Pulmonary artery endothelial cell (primary cell): Measurements from ENCODE around the gene STARD5. TPM values are rescaled to one million over a fixed set of nuclear protein-coding genes. Genes with fewer than 3 reads are reported as not detected.
"Not testable (repeated sequence)": the region's sequence is repeated elsewhere in the genome, so short reads cannot be mapped to it uniquely, and the experiment has no call there.

Experiments
- DNase-seq: peaks from one replicate; pipeline ENCODE4 v3.0.0-alpha.2; 2011; ENCODE audit warnings: low read depth, low spot score
- total RNA-seq: library from RNA; depleted of rRNA; stranded (reverse); fragments of >200 nt; gene quantifications from 2 replicates; pipeline ENCODE4 v1.2.3, GENCODE V29; 2014

The STARD5 gene
- total RNA-seq, 1 donor from 2014 or later: 0.20 TPM

DNA sequence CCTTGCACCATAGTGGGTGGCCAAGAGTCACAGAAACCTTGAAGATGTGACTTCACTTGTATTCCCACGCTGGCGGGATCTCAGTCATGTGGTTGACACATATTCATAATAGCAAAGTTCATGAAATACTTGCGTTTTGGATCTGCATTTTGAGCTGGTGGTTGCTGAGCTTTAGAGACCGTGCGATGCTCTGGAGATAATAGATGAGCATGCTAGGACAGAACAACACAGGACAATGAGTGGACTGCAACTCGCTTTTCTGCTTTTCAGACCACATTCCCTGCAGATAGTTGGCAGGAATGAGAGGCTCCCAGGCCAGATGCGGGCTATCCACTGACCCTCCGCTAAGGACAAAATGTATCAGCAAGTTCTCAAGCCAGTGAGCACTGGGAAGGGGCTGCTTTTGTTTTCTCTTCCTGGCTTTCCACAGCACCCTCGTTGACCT is 13.8 kb upstream of the STARD5 start:
- no peak for DNase-seq

DNA sequence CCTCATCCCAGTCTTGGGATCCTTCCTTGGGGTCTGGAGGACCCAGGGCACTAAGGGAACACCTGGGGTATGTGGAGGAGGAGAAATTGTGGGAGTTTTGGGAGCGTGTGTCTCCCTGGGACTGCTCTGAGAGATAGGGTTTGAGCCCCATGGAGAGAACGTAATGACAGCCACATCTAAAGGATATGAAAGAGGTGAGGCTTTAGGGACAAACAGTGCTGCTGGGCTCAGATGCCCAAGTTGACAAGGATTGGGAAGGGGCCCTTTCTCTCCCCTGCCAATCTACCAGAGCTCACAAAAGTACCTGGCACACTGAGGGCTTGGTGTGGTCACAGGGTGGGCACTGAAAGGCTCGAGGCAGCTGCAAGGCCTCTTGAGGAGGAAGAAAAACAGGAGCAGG is 13.3 kb upstream of the STARD5 start:
- no peak for DNase-seq

DNA sequence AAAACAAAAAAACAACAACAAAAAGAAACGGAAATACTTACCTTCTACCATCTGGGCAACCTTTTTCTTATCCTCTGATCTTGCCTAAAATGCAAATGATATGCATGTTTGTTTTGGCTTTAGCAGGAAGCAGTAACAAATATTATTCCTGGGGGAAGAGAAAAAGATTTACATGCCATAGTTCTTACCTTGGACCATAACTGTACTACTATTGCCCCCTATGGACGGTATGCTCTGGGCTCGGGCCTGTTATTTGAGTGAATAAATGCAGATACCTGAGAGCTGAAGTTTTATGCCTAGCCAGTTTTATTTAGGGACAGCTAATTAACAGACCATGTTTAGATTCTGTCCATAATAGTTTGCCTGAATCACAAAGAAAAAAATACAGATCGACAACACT is 12.6 kb upstream of the STARD5 start:
- DNase-seq: no peak

DNA sequence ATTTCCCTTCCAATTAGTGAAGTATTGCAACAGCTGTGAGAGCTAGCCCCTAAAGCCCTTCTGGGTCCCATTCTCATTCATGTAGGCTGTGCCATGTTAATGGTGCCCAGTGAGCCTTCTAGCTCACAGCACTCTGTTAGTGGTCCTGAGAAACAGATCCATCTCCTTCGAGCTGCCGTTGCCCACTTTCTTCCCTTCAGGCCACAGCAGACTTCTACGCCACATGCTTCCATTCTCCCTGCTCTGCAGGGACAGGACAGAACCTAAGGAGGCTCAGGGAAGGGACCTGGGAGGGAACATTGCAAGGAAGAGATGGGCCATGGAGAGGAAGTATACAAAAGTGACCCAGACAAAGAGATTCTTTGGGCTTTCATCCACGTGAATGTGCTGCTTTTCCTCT is 11.7 kb upstream of the STARD5 start:
- no peak for DNase-seq

DNA sequence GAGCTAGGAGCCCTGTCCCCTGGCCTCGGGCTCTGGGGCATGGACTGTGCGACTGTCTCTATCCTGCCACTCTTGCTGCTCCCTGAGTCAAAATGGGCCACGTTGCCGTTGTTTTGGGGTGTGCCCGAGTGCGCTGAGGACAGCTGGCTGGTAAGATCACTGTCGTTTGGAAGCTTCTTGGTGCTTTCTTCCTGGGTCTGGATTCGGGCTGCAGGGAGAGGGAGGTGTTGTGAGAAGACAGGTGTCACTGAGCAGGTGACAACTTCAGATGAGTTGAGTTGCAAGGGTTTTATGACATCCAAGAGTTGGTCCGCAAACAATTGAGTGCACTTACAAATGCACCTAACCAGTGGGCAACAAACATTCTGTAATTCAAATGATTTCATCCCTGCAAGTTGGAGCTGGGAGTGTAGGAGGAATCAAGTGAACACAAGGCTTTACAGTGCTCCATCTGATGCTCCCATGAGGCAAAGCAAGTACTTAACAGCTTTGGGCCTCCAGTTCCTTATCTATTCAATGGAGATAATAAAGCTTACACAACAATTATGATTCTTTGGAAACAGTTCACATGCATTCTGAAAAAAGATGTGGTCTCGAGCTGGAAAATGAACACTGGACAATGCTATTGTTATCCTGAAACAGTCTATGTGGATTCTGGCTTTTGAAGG is 11.0 kb upstream of the STARD5 start:
- DNase-seq: no peak

DNA sequence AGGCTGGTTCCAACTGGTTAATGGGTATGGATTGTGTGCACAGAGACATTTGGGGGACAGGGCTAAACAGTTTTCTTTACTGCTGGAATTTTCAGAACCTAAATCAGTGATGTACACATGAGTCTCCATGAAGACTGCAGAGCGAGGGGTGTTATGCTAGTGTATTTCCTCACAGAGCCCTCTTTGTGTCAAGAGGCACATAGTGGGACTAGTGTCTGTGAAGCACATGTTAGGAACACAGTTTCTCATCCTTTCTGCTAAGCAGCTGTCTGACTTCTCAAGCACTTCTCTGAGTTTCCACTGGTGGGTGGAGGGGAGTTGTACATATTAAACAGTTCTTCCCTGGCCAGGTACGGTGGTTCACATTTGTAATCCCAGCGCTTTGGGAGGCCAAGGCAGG is 9.4 kb upstream of the STARD5 start:
- no peak for DNase-seq

DNA sequence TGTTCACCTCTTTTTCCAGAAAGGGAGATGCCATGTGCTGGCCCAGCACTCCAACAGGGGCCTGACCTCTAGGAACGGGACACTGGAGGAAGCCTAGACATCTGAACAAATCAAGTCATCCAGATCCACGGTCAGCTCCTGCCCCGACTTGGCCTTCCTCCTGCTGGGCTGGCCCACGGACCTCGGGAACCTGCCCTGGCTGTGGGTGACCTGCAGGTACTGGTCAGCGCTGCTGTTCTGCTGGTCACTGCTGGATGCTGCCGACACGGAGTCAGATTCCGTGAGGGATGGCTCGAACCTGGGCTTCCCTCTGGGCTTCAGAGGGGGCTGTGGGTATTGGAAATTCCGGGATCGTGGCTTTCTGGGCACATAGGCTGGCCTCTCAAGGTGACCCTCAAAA is 8.4 kb upstream of the STARD5 start:
- DNase-seq: no peak

DNA sequence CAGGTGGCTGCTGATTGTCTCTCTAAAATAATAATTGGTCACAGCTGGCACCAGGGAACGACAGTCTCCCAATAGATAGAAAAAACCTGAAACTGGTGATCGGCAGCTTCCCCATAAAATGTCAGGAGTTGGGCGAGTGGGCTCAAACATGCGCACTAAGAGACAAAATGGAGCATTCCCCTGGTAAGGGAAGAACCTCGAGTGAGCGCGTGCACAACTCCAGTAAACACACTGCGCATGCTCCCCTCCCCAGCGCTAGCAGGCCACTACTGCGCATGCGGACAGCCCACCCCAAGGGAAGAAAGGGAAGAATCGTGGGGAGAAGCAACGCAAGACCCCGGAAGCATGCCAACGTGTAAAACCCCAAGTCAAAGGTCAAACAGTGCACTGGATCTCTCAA is 7.7 kb upstream of the STARD5 start:
- no peak for DNase-seq

DNA sequence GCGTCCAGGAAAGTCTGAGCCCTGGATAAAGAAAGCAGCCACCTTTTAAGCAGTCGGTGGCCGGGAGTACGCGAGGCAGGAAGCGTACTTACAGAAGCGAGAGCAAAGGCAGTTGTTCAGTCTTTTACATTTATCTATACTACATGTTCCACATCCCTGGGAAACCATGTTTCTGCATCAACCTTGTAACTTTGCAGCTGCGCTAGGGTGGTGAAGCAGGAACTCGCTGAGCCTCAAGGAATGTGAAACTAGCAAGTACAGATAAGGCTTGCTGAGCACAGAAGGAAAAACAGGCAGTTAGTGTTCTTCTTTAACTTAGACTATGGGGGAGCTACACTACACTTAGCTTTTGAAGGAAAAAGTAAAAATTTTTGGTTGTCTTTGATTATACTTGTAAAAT is 7.2 kb upstream of the STARD5 start:
- DNase-seq: not testable (repeated sequence)

DNA sequence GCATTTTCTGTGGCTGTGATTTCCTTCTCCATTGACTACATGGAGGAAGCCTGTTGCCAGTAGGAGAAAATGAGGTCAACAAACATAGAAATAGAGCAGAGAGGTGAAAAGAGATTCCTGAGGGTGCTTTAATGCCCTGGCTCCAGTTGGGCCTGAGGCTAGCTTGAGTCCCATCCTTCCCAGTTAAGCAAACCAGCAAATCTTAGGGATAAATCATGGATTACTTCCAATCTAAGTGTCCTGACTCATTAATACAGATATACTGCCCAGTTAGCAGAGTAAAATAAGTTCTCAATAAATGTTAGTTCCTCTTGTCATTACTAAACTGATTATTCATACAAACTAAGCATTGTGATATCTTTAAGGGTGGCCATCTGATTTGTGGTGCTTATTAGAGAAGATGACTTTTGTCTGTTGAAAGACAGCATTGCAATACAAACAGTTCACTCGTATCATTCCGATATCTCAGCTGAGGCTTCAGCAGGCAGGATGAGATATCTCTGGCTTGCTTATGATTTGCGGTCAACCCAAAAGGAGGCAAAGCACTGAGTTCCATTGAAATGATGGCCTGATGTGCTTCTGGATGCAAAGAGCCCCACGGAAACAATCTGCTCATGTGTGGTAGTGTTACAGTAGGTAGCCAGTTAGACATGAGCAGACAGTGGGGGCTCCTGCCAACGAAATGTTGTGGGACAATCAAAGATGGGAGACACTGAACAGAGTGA is 6.6 kb upstream of the STARD5 start:
- no peak for DNase-seq

DNA sequence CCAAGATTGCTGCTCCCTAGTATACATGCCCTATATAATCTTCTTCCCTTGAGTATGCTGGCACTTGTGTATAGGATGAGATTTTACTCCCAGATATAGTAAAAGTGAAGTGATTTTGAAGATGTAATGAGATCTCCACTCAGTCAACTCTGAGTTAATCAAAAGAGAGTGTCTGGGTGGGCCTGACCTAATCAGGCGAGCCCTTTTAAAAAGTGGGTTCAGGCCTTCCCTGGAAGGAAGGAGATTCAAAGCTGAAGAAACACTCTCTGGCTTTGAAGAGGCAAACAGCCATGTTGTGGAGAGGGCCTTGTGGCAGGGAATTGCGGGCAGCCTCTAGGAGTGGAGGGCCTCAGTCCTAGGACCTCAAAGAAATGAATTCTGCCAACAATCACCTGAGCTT is 5.5 kb upstream of the STARD5 start:
- DNase-seq: no peak

DNA sequence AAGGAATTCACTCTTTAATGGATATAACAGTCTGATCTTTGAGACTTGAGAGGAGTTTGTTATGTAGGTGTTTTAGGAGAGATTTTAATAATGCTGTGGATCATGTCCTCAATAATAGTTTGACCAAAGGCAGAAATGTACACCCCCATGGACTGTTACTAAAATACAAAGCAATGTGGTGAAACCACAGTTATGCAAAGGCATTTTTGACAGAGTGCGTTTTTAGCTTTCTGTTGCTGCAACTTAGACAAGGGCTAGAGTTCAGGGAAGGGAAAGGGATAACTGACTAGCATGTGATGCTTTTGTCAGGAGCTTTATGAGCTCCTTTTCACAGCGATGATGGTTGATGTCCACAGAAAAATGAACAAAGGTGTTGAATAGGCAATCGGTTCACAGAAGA is 3.6 kb upstream of the STARD5 start:
- no peak for DNase-seq

DNA sequence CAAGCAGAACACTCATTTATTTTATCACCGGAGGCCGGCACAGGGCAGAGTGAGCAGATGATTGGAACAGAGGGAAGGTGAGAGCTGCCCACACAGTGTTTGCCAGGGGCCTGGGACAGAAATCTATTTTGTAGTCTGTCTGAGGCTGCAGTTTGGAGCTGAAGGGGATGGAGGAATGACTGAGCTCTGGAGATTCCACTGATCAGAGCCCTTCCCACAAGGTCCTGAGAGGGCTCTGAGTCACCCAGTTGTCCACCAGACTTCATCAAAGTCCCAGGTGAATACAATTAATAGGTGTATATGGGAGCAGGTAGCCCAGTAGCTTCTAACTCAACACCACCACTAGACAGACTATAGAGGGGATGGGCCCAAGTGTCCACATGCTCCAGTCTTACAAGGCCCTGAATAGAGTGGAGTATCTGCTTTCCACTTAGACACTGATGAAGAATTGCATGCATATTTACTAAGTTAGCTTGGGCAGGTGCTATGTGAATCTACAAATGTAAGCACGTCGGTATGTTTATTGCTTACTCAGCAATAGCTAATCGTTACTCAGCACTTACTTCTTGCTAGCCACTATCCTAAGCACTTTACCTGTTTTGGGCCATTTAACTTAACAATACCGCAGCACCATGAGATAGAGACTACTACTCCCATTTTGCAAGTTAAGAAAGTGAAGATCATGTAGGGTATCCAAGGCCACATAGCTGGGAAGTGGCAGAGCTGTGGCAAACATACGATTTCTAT is 2.7 kb upstream of the STARD5 start:
- no peak for DNase-seq

DNA sequence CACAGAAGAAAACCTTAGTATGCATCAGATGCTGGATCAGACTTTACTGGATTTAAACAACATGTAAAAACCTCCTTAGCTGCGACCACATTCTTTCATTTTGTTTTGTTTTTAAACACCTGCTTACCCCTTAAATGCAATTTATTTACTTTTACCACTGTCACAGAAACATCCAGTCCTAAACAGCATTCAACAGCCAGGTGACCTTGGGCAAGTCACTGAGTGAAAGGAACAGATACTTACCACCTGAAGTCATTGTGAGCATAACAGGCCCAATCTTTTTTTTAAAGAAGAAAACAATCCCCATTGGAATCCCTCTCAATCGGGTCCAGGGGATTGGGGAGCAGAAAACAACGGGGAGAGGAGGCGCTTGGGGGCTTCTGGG is 390 bp downstream of the STARD5 start:
- DNase-seq: no peak

DNA sequence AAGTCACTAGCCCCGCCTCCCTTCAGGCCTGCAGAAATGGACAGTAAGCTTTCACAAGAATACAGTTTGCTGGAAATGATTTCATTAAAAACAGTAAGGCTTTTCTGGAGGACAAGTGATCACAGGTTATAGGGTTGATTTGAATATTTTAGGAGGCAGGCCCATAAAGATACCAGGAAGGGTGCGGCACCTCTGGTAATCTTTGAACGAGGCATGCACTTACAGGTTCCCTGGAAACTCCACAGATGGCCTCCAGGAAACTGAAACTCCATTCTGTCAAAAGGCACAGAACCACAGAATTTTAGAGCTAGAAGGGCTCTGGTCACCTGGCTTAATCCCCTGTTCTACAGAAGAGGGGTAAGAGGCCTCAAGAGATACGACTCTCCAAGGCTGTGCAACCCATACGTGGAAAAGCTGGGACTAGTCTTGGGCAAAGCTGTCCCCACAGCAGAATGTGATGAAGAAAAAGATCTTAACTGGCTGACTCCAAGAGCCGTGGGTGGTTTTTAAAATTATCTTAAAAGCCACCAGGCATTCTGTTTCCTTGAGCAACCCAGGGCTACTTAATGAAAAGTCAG is 1.2 kb downstream of the STARD5 start:
- DNase-seq: no peak

DNA sequence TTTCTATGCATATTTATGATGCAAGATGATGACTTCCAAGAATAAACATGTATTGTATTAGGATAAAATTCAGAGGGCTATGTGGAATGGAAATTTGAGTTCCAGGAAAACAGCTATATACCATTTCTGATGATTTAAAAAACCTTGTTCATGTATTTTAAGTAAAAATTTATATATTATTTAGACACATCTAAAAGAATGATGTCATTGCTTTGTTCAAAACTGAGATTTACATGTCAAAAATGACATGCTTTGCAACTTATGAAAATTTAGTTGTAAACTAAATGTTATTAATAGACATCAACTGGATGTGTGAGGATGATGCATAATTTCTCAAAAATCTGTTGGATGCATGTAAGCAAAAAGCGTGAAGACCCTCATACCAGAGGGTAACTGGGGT is 2.3 kb downstream of the STARD5 start:
- no peak for DNase-seq

DNA sequence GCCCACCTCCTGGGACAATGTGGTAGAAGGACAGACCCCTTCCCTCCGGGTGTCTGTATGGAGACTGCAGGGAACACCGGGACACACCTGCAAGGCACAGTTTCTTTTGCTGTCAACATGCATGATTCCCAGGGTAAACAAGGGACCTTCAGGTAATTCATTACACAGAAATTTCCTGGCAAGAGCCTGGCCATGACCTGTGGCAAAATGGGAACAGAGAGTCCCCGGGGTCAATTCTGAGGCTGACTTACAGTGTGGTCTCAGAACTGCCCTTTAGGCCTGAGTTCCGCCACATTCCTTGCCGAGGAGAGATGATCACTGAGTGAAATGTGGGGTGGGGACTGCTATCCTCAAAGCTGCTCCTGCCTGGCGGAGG is 6.3 kb downstream of the STARD5 start:
- DNase-seq: no peak

DNA sequence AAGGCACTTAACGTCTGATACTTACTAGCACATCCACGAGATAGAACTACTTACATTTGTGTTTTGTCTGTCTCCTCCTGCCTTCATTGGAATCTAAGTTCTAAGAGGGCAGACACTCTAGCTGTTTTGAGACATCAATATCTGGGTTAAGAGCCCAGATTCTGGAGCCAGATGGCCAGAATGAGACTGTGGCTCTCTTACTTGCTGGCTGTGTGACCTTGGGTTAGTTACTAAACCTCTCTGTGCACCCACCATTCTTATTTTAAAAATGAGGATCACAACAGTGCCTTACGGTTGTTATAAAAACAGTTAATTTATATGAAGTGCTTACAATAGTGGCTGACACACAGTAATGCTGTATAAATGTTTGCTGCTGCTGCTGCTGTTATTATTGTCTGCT is 7.7 kb downstream of the STARD5 start:
- no peak for DNase-seq

DNA sequence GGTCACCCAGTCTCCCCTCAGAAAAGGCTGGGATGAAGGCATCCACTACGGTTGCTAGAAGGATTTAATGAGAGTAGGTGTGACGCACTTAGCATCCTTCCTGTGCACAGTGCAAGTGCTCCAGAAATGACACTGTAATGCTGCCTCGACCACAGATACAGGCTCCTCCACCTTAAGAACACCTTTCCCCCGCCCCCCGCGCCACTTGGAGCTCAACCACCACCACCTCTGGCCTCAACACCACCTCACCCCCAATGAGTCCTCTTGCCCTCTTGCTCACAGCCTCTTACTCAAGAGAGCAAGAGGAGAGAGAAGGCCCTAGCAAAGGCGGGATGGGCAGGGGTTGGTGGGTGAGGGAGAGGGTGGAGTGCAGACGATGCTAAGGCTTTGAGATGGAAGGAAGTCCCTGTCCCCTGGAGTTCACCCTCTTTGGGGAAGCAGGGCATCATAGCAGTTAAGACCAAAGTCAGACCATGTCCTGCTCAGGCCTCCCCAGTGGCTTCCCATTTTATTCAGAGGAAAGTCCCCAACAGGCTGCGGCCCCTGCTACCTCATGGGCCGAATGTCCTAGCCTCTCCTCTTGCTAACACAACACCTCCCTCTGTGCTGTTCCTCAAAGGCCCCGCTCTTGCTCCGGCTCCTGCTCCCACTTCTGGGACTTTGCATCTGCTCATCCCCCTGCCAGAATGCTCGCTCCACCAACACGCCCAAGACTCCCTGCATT is 8.3 kb downstream of the STARD5 start:
- no peak for DNase-seq

DNA sequence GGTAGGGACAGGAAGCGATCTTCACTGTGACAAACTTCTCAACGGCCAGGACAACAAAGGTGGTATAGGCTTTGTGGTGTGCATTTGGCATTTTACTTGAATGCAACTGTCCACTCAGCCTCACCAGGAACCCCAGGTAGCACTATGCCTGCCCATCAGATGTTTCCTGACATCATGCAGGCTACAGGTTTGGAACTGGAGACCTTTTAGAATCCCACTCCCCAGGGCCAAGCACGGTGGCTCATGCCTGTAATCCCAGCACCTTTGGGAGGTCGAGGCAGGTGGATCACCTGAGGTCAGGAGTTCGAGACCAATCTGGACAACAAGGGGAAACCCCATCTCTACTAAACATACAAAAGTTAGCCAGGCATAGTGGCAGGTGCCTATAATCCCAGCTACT is 9.6 kb downstream of the STARD5 start:
- no peak for DNase-seq

DNA sequence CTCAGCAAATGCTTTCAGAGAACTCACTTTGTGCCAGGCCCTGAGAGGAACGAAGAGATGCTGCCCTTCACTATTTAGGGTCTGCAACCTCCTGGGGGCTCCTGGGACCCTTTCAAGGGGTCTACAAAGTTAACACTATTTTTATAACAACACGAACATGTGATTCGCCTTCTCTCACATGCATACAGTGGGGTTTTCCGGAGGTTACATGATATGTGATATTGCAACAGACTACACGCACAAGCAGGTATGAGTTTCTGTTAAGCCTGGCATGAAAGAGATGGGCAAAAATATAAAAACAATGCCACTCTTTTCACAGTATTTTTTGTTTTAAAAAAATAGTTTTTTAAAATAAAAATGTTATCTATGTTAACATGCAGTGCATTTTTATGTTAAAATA is 10.3 kb downstream of the STARD5 start:
- no peak for DNase-seq
